Osteocyte (in vitro differentiated cells): Measurements from ENCODE around the gene TBC1D5. TPM values are rescaled to one million over a fixed set of nuclear protein-coding genes. Genes with fewer than 3 reads are reported as not detected.

Experiments
- DNase-seq: peaks from one replicate; pipeline ENCODE4 v3.0.0; 2021; ENCODE audit warnings: mixed read lengths; ENCODE audit not compliant: unreplicated experiment; ENCODE audit errors: extremely low spot score
- H3K27ac Mint-ChIP-seq: one replicate; pipeline ENCODE4 v1.8.0; 2021; ENCODE audit warnings: mild to moderate bottlenecking, mixed read lengths; ENCODE audit not compliant: unreplicated experiment
- H3K27me3 Mint-ChIP-seq: one replicate; pipeline ENCODE4 v1.8.0; 2021; ENCODE audit warnings: mixed read lengths; ENCODE audit not compliant: unreplicated experiment
- H3K36me3 Mint-ChIP-seq: one replicate; pipeline ENCODE4 v1.8.0; 2021; ENCODE audit warnings: mixed read lengths; ENCODE audit not compliant: unreplicated experiment
- H3K4me1 Mint-ChIP-seq: one replicate; pipeline ENCODE4 v1.8.0; 2021; ENCODE audit warnings: mixed read lengths; ENCODE audit not compliant: unreplicated experiment
- H3K4me3 Mint-ChIP-seq: one replicate; pipeline ENCODE4 v1.8.0; 2021; ENCODE audit warnings: mild to moderate bottlenecking, moderate library complexity, mixed read lengths; ENCODE audit not compliant: unreplicated experiment
- H3K9me3 Mint-ChIP-seq: one replicate; pipeline ENCODE4 v1.8.0; 2021; ENCODE audit warnings: mixed read lengths; ENCODE audit not compliant: unreplicated experiment
- total RNA-seq: library from RNA; stranded (reverse); gene quantifications from 2 replicates; pipeline ENCODE4 v1.2.1, GENCODE V29; 2021
- TF ChIP-seq, protein P1 (sequence below): fragments of 200-600 bp; sonication (generic); IDR thresholded peaks from 2 replicates; pipeline ENCODE4 v1.5.0; 2021; ENCODE audit warnings: antibody characterized with exemption, mild to moderate bottlenecking, moderate library complexity

TBC1D5 gene
- total RNA-seq, 1 donor from 2014 or later = 69.2 TPM

DNA sequence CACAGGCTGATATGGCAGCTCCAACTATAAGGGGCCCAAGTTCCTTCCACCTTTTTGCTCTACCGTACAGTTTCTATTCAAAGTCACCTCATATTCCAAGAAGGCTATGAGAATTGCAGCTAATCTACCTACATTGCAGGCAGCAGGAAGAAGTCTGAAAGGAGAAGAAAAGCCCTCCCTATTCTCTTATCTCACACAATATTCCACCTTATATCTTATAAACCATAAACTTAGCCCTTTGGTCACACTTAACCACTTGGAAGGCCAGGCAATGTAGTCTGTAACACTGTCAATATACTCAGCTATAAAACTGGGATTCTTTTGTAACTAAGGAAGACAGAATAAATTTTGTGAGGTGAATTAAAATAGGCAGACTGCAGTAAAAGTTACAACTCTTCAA is 54.9 kb downstream of the TBC1D5 start:
- Mint-ChIP-seq H3K36me3 (no peaks in the 10 kb centered on the region), H3K27ac (no peak overlapping the region), H3K4me3 (no peak overlapping the region), H3K4me1 (peaks cover 2% of the 10 kb centered on the region), H3K9me3 (no peaks in the 10 kb centered on the region), H3K27me3 (no peaks in the 10 kb centered on the region)
- no peak for DNase-seq
- TF ChIP-seq, protein P1, sequence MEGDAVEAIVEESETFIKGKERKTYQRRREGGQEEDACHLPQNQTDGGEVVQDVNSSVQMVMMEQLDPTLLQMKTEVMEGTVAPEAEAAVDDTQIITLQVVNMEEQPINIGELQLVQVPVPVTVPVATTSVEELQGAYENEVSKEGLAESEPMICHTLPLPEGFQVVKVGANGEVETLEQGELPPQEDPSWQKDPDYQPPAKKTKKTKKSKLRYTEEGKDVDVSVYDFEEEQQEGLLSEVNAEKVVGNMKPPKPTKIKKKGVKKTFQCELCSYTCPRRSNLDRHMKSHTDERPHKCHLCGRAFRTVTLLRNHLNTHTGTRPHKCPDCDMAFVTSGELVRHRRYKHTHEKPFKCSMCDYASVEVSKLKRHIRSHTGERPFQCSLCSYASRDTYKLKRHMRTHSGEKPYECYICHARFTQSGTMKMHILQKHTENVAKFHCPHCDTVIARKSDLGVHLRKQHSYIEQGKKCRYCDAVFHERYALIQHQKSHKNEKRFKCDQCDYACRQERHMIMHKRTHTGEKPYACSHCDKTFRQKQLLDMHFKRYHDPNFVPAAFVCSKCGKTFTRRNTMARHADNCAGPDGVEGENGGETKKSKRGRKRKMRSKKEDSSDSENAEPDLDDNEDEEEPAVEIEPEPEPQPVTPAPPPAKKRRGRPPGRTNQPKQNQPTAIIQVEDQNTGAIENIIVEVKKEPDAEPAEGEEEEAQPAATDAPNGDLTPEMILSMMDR = no peak

DNA sequence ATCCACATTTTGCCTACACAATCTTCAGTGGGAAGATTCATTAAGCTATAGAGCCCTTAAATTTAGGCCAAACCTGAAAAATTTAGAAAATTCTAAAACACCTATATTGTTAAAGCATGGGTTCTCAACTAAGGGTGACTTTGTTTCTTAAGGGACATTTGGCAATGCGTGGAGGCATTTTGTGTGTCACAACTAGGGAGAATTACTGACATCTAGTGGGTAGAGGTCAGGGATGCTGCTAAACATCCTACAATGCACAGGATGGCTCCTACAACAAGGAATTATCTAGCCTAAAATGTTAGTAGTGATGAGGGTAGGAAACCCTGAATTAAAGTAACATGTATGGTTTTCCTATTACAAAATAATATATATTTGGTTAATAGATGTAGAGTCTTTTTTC is 55.8 kb downstream of the TBC1D5 start:
- peaks cover 6% of the 10 kb centered on the region for H3K4me1 Mint-ChIP-seq
- H3K27me3 Mint-ChIP-seq = no peaks in the 10 kb centered on the region
- H3K9me3 Mint-ChIP-seq = no peaks in the 10 kb centered on the region
- no peaks in the 10 kb centered on the region for H3K36me3 Mint-ChIP-seq
- TF ChIP-seq, protein P1 = peak; percentile 27
- H3K27ac Mint-ChIP-seq = no peak overlapping the region
- H3K4me3 Mint-ChIP-seq = no peak overlapping the region
- DNase-seq = no peak

DNA sequence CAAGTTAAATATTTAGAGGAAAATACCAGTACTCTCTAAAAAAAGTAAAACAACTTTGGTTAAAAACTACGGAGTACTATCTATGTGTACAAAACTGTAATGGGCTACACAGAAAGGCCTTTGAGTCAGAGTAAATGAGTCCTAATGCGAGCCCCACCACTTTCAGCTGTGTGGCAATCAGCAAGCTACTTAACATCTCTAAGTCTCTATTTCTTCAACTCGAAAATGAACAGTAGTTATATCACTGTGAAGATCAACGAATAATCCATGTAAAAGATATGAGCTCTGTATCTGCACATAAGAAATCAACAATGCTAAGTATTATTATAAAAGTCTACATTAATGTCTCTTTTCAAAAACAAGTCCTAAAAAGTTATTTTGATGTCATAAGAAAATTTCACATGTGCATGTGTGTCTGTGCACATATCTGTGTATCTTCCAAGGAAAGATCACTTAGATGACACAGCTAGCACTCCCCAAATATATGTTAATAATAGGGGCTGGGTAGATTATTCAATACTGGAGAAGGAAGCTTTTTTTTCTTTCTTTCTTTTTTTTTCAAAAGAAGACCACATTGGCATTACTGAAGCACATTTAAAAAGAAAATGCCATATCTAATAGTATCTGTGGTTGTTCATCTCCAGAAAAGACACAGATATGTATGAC is 58.8 kb downstream of the TBC1D5 start:
- Mint-ChIP-seq H3K4me3 (no peak overlapping the region), H3K9me3 (no peaks in the 10 kb centered on the region), H3K36me3 (no peaks in the 10 kb centered on the region), H3K4me1 (peaks cover 6% of the 10 kb centered on the region), H3K27me3 (no peaks in the 10 kb centered on the region), H3K27ac (no peak overlapping the region)
- DNase-seq = no peak
- TF ChIP-seq, protein P1 = no peak

DNA sequence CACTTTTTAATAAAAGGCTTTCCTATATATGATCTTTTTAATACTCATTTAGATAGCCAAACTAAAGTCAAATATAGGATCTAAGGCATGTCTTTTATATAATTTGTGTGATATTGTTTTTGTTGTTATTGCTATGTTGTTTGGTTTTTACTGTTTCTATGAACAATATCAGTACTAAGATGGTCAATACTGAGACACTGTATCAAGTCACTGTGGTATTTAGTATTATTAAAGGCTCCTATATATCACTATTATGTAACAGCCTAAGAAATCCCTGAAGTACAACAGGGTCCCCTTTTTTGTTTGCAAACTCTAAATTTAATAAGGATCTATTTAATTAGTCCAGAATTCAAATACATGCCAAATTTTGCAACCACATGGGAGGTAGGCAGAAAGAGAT is 61.9 kb downstream of the TBC1D5 start:
- Mint-ChIP-seq H3K27ac (no peak overlapping the region), H3K4me3 (no peak overlapping the region), H3K27me3 (no peaks in the 10 kb centered on the region), H3K9me3 (no peaks in the 10 kb centered on the region), H3K36me3 (no peaks in the 10 kb centered on the region), H3K4me1 (peaks cover 6% of the 10 kb centered on the region)
- DNase-seq = no peak
- TF ChIP-seq, protein P1 = no peak

DNA sequence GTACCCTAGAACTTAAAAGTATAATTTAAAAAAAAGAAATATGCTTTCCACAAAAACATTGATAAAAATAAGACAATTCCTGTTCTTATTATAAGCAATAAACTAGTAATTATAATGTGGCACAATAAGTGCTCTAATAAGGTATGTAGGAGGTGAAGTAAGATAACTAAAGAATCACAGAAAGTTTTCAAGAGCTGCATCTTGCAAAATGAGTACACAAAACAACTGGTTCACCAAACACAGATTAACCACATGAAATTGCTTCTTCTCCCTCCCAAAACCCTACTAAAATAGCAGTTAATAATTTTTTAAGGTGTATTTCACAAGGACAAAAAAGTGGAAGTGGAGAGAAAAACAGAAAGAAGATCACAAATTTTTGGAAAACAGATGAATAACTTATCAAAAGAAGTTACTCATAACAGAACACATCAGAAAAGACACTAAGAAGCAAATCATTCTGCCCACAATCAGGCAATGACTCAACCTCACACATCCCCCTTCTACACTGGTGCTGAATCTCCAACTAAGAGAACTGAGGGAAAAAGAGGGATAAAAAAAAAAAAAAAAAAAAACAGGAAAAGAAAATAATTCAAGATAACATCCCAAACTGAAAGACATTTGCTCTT is 64.2 kb downstream of the TBC1D5 start:
- peaks cover 6% of the 10 kb centered on the region for H3K4me1 Mint-ChIP-seq
- H3K27me3 Mint-ChIP-seq = no peaks in the 10 kb centered on the region
- H3K27ac Mint-ChIP-seq = no peak overlapping the region
- H3K4me3 Mint-ChIP-seq = no peak overlapping the region
- no peak for DNase-seq
- no peaks in the 10 kb centered on the region for H3K36me3 Mint-ChIP-seq
- TF ChIP-seq, protein P1 = no peak
- H3K9me3 Mint-ChIP-seq = no peaks in the 10 kb centered on the region
